GM23338 (cell line): ENCODE results near the gene CYSRT1. TPM values are rescaled to one million over a fixed set of nuclear protein-coding genes. Genes with fewer than 3 reads are reported as not detected.

ENCODE experiments used
- ATAC-seq: fragments of 200-7000 bp; cut with Tn5 transposase; 3 replicates; pipeline ENCODE4 v1.9.1; 2020
- DNase-seq: peaks from one replicate; pipeline ENCODE4 v3.0.0-alpha.2; 2015; ENCODE audit warnings: low spot score
- H2AFZ ChIP-seq: fragments of 200-600 bp; sonication (generic); 2 replicates; pipeline ENCODE4 v1.8.0; 2016; ENCODE audit warnings: antibody characterized with exemption, mild to moderate bottlenecking, moderate library complexity
- H3F3A ChIP-seq: fragments of 200-600 bp; sonication (generic); replicated peaks from 2 replicates; pipeline ENCODE4 v1.8.0; 2017; ENCODE audit warnings: antibody characterized with exemption, mixed run types, low read depth
- H3K27ac ChIP-seq: fragments of 200-600 bp; sonication (generic); 2 replicates; pipeline ENCODE4 v1.6.1; 2016; ENCODE audit warnings: low read depth
- H3K27me3 ChIP-seq: fragments of 200-600 bp; sonication (generic); 2 replicates; pipeline ENCODE4 v1.8.0; 2016; ENCODE audit warnings: mild to moderate bottlenecking, mixed run types, moderate library complexity; ENCODE audit not compliant: insufficient read depth
- H3K36me3 ChIP-seq: fragments of 200-600 bp; sonication (generic); 2 replicates; pipeline ENCODE4 v1.8.0; 2016; ENCODE audit warnings: mild to moderate bottlenecking; ENCODE audit not compliant: insufficient read depth
- H3K4me1 ChIP-seq: fragments of 200-600 bp; sonication (generic); 2 replicates; pipeline ENCODE4 v1.8.0; 2016; ENCODE audit warnings: mild to moderate bottlenecking, moderate library complexity; ENCODE audit not compliant: insufficient read depth
- H3K4me2 ChIP-seq: fragments of 200-600 bp; sonication (generic); 2 replicates; pipeline ENCODE4 v1.7.1; 2017; ENCODE audit warnings: mixed run types
- H3K4me3 ChIP-seq: fragments of 200-600 bp; sonication (generic); 2 replicates; pipeline ENCODE4 v1.6.1; 2016; ENCODE audit warnings: mixed run types
- H3K79me2 ChIP-seq: fragments of 200-600 bp; sonication (generic); replicated peaks from 2 replicates; pipeline ENCODE4 v1.8.0; 2017; ENCODE audit warnings: mild to moderate bottlenecking; ENCODE audit not compliant: insufficient read depth
- H3K9me2 ChIP-seq: fragments of 200-600 bp; sonication (generic); 2 replicates; pipeline ENCODE4 v1.8.0; 2017; ENCODE audit not compliant: insufficient read depth
- H4K20me1 ChIP-seq: fragments of 200-600 bp; sonication (generic); replicated peaks from 2 replicates; pipeline ENCODE4 v1.8.0; 2017; ENCODE audit warnings: mild to moderate bottlenecking; ENCODE audit not compliant: insufficient read depth
- H3K27ac Mint-ChIP-seq: 2 replicates; pipeline ENCODE4 v1.8.0; 2020; ENCODE audit warnings: inconsistent platforms, mild to moderate bottlenecking, moderate library complexity, mixed read lengths
- H3K27me3 Mint-ChIP-seq: 3 replicates; pipeline ENCODE4 v1.8.0; 2022; ENCODE audit warnings: low read depth, mild to moderate bottlenecking, moderate library complexity, mixed read lengths, inconsistent platforms; ENCODE audit not compliant: insufficient read depth, poor library complexity
- H3K36me3 Mint-ChIP-seq: 3 replicates; pipeline ENCODE4 v1.8.0; 2021; ENCODE audit warnings: low read depth, mild to moderate bottlenecking, inconsistent platforms, moderate library complexity, mixed read lengths
- H3K4me1 Mint-ChIP-seq: 3 replicates; pipeline ENCODE4 v1.8.0; 2020; ENCODE audit warnings: mild to moderate bottlenecking, inconsistent platforms, mixed read lengths
- H3K4me3 Mint-ChIP-seq: 3 replicates; pipeline ENCODE4 v1.8.0; 2021; ENCODE audit warnings: moderate library complexity, mild to moderate bottlenecking, inconsistent platforms, mixed read lengths
- H3K9me3 Mint-ChIP-seq: 3 replicates; pipeline ENCODE4 v1.8.0; 2020; ENCODE audit warnings: moderate library complexity, mild to moderate bottlenecking, inconsistent platforms, mixed read lengths
- CREB1 ChIP-seq: fragments of 250-450 bp; sonication (Bioruptor Pico); IDR thresholded peaks from 2 replicates; pipeline ENCODE4 v1.5.0; 2020; ENCODE audit warnings: low read depth, mild to moderate bottlenecking, moderate library complexity
- CTCF ChIP-seq, 2 experiments: fragments of 200-600 bp in 1 of 2; sonication (generic) in 1 of 2; conservative IDR thresholded peaks; 2 replicates each; pipeline versions ENCODE4 v1.5.1 to v1.6.1; 2016 to 2017; ENCODE audit warnings: antibody characterized with exemption in 2 of 2, low read depth in 2 of 2, mild to moderate bottlenecking in 2 of 2, moderate library complexity in 1 of 2
- EZH2 ChIP-seq: fragments of 200-600 bp; sonication (generic); IDR thresholded peaks from one replicate; pipeline ENCODE4 v1.8.0; 2017; ENCODE audit warnings: antibody characterized with exemption, mild to moderate bottlenecking, low read depth; ENCODE audit not compliant: unreplicated experiment
- EZH2phosphoT487 ChIP-seq: fragments of 200-600 bp; sonication (generic); IDR thresholded peaks from one replicate; pipeline ENCODE4 v1.8.1; 2018; ENCODE audit warnings: antibody characterized with exemption; ENCODE audit not compliant: unreplicated experiment
- JUNB ChIP-seq: IDR thresholded peaks from one replicate; pipeline ENCODE4 v1.6.1; 2016; ENCODE audit warnings: antibody characterized with exemption; ENCODE audit not compliant: unreplicated experiment
- NANOG ChIP-seq: IDR thresholded peaks from 2 replicates; pipeline ENCODE4 v1.6.1; 2016; ENCODE audit warnings: antibody characterized with exemption, borderline replicate concordance
- POLR2AphosphoS5 ChIP-seq: IDR thresholded peaks from 2 replicates; pipeline ENCODE4 v1.6.1; 2016; ENCODE audit warnings: antibody characterized with exemption, low read depth
- REST ChIP-seq: IDR thresholded peaks from one replicate; pipeline ENCODE4 v1.6.1; 2018; ENCODE audit warnings: antibody characterized with exemption; ENCODE audit not compliant: unreplicated experiment
- STAT1 ChIP-seq: IDR thresholded peaks from one replicate; pipeline ENCODE4 v1.6.1; 2016; ENCODE audit warnings: antibody characterized with exemption; ENCODE audit not compliant: unreplicated experiment
- ZNF114 ChIP-seq: fragments of 250-450 bp; sonication (Bioruptor Pico); IDR thresholded peaks from 2 replicates; pipeline ENCODE4 v1.5.0; 2020; ENCODE audit warnings: mild to moderate bottlenecking, moderate library complexity
- ZNF331 ChIP-seq: fragments of 250-450 bp; sonication (Bioruptor Pico); IDR thresholded peaks from 2 replicates; pipeline ENCODE4 v1.5.0; 2020; ENCODE audit warnings: low read depth, mild to moderate bottlenecking, moderate library complexity
- ZNF462 ChIP-seq: fragments of 250-450 bp; sonication (Bioruptor Pico); IDR thresholded peaks from 2 replicates; pipeline ENCODE4 v1.5.0; 2020; ENCODE audit warnings: mild to moderate bottlenecking, moderate library complexity
- polyA plus RNA-seq: library from polyadenylated mRNA; unstranded; fragments of >200 nt; fragmentation: Nextera tagmentation; extraction: Ambion mirVana; gene quantifications from 2 replicates; pipeline ENCODE4 v1.2.1, GENCODE V29; 2016
- total RNA-seq: library from RNA; depleted of rRNA; stranded (reverse); fragments of >200 nt; shearing (Covaris generic); gene quantifications from 2 replicates; pipeline ENCODE4 v1.2.3, GENCODE V29; 2014
- TF ChIP-seq, protein P1 (sequence below): IDR thresholded peaks from 2 replicates; pipeline ENCODE4 v1.6.1; 2016; ENCODE audit warnings: antibody characterized with exemption

Gene CYSRT1
- total and polyA plus RNA-seq, 2 experiments from 2014 or later: 2.0 to 3.2 TPM

DNA sequence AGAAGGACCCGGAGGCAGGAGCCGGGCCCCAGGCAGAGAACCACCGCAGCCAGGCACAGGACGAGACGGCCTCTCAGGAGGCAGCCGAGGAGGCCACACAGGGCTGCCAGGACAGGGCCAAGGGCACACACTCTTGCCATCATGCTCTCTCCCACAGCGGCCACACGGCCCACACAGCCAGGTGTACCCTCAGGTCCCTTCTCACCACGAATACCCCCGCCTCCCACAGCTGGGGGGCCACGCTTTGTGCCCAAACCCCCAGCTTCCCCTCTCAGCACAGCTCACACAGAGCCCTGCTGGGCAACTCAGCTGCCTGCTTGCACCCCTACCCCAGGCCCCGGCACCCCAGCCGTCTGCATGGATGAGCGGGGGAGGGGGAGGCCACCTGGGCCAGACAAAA lies 31.2 kb upstream of the CYSRT1 start:
- peaks cover 6% of the 10 kb centered on the region for H3K27me3 Mint-ChIP-seq
- ATAC-seq (peak; percentile 4; the same call in 1 of the 3 replicates), DNase-seq (no peak)
- no peaks in the 10 kb centered on the region for H3F3A ChIP-seq
- H3K9me3 Mint-ChIP-seq: no peaks in the 10 kb centered on the region; the same call in 2 of the 3 replicates
- no peak overlapping the region for H3K4me3 ChIP-seq
- H3K4me3 Mint-ChIP-seq: no peak overlapping the region
- H3K36me3 ChIP-seq: no peaks in the 10 kb centered on the region
- H3K27ac ChIP-seq: no peak overlapping the region
- TF ChIP-seq EZH2 (no peak), POLR2AphosphoS5 (no peak), EZH2phosphoT487 (no peak), NANOG (no peak), CTCF (conservative IDR thresholded peaks at IDR 0.05; ENCODE audit: low read depth in 2 of 2) (no peak), JUNB (no peak), ZNF114 (CRISPR knock-in tag) (no peak), REST (no peak), STAT1 (no peak), ZNF462 (no peak), CREB1 (CRISPR knock-in tag) (no peak), ZNF331 (CRISPR knock-in tag) (no peak)
- TF ChIP-seq, protein P1, sequence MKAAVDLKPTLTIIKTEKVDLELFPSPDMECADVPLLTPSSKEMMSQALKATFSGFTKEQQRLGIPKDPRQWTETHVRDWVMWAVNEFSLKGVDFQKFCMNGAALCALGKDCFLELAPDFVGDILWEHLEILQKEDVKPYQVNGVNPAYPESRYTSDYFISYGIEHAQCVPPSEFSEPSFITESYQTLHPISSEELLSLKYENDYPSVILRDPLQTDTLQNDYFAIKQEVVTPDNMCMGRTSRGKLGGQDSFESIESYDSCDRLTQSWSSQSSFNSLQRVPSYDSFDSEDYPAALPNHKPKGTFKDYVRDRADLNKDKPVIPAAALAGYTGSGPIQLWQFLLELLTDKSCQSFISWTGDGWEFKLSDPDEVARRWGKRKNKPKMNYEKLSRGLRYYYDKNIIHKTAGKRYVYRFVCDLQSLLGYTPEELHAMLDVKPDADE: no peak
- peaks cover 5% of the 10 kb centered on the region for H3K36me3 Mint-ChIP-seq
- no peaks in the 10 kb centered on the region for H3K9me2 ChIP-seq
- peaks cover 6% of the 10 kb centered on the region for H3K4me1 ChIP-seq
- H3K79me2 ChIP-seq: peaks cover 42% of the 10 kb centered on the region
- no peaks in the 10 kb centered on the region for H3K27me3 ChIP-seq
- no peak overlapping the region for H3K27ac Mint-ChIP-seq
- H3K4me1 Mint-ChIP-seq: peaks cover 18% of the 10 kb centered on the region
- H3K4me2 ChIP-seq: no peak overlapping the region
- no peak overlapping the region for H2AFZ ChIP-seq
- no peaks in the 10 kb centered on the region; the same call in 1 of the 2 replicates for H4K20me1 ChIP-seq
